Tibial nerve (tissue), 4 donors: Measurements from ENCODE around the gene KDM5C.

ENCODE experiments used
- EP300 ChIP-seq, 2 donors: sonication (generic); formaldehyde crosslinking; IDR thresholded peaks; one replicate each; pipeline ENCODE4 v1.6.1; 2017; ENCODE audit warnings: antibody characterized with exemption in 2 of 2, mild to moderate bottlenecking in 1 of 2
- POLR2A ChIP-seq, 2 donors: fragments of 450-650 bp; IDR thresholded peaks; one replicate each; pipeline ENCODE4 v1.6.1; 2017; ENCODE audit warnings: antibody characterized with exemption in 2 of 2, mild to moderate bottlenecking in 2 of 2, moderate library complexity in 2 of 2
- TF ChIP-seq, protein P1 (sequence below), 5 experiments: fragments of 200-600 bp in 3 of 5; fragments of 450-650 bp in 2 of 5; sonication (generic) in 3 of 5; IDR thresholded peaks; one replicate each; pipeline ENCODE4 v1.5.1; 2016 to 2019; ENCODE audit warnings: antibody characterized with exemption in 5 of 5, mild to moderate bottlenecking in 3 of 5, moderate library complexity in 2 of 5

DNA sequence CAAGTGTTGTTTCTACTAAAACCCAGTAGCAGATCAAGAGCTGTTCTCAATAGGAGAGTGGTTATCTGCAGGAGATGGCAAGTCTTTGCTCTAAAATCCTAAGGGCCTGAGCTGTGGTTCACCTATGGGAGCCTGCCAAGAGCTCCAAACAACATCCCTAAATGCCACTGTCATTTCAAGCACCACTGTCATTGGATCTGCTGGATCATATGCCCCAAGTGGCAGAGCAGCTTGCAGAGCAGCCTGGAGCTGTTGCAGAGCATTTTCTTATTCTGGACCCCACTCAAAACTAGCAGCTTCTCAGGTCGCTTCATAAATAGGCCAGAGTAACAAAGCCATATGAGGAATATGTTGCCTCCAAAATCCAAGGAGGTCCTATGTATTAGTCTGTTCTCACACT is 71.4 kb downstream of the KDM5C start:
- TF ChIP-seq, protein P1, sequence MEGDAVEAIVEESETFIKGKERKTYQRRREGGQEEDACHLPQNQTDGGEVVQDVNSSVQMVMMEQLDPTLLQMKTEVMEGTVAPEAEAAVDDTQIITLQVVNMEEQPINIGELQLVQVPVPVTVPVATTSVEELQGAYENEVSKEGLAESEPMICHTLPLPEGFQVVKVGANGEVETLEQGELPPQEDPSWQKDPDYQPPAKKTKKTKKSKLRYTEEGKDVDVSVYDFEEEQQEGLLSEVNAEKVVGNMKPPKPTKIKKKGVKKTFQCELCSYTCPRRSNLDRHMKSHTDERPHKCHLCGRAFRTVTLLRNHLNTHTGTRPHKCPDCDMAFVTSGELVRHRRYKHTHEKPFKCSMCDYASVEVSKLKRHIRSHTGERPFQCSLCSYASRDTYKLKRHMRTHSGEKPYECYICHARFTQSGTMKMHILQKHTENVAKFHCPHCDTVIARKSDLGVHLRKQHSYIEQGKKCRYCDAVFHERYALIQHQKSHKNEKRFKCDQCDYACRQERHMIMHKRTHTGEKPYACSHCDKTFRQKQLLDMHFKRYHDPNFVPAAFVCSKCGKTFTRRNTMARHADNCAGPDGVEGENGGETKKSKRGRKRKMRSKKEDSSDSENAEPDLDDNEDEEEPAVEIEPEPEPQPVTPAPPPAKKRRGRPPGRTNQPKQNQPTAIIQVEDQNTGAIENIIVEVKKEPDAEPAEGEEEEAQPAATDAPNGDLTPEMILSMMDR (IDR thresholded peaks at IDR 0.05): no peak
- no peak for TF ChIP-seq POLR2A (IDR thresholded peaks at IDR 0.05)
- TF ChIP-seq EP300 (IDR thresholded peaks at IDR 0.05): no peak
